ENCODE data around the gene PLA2G4E. TPM values are rescaled to one million over a fixed set of nuclear protein-coding genes. Genes with fewer than 3 reads are reported as not detected.

The PLA2G4E gene
- total and polyA plus RNA-seq, 2 experiments from 2014 or later = 0.06 TPM; not detected in 1

GRCh38 chr15:41990691-41991090 lies 30.2 kb downstream of the PLA2G4E start:
- Histone ChIP-seq H3K4me3 (no peak overlapping the region), H3K36me3 (no peaks in the 10 kb centered on the region), H3K27me3 (no peaks in the 10 kb centered on the region), H3K4me1 (ENCODE audit: low read depth) (no peaks in the 10 kb centered on the region), H3K9me3 (ENCODE audit: low read depth) (no peaks in the 10 kb centered on the region), H3K27ac (no peak overlapping the region)
- TF ChIP-seq CTCF (IDR thresholded peaks at IDR 0.05; ENCODE audit: low read depth, low read length) = no peak
- no peak for DNase-seq (ENCODE audit: low read depth in 1 of 2, low spot score in 1 of 2)

- DNase-seq (ENCODE audit: low read depth in 1 of 2, low spot score in 1 of 2) = no peak
- no peaks in the 10 kb centered on the region for H3K4me1 ChIP-seq (ENCODE audit: low read depth)
These were observed 30.6 kb downstream of the PLA2G4E start for GRCh38 chr15:41990243-41990605.

GRCh38 chr15:41989573-41990242 lies 31.1 kb downstream of the PLA2G4E start:
- H3K4me3 ChIP-seq = no peak overlapping the region
- H3K4me1 ChIP-seq (ENCODE audit: low read depth) = no peaks in the 10 kb centered on the region
- H3K27me3 ChIP-seq = no peaks in the 10 kb centered on the region
- H3K9me3 ChIP-seq (ENCODE audit: low read depth) = no peaks in the 10 kb centered on the region
- H3K27ac ChIP-seq = no peak overlapping the region
- H3K36me3 ChIP-seq = no peaks in the 10 kb centered on the region
- DNase-seq (ENCODE audit: low read depth in 1 of 2, low spot score in 1 of 2) = peak; percentile 83 to 85
- peak; percentile 97 for TF ChIP-seq CTCF (IDR thresholded peaks at IDR 0.05; ENCODE audit: low read depth, low read length)

More at GRCh38 chr15:41990243-41990605, 30.6 kb downstream of the PLA2G4E start:
- no peak for TF ChIP-seq CTCF (IDR thresholded peaks at IDR 0.05; ENCODE audit: low read depth, low read length)
- no peaks in the 10 kb centered on the region for H3K36me3 ChIP-seq
- no peaks in the 10 kb centered on the region for H3K27me3 ChIP-seq
- H3K27ac ChIP-seq = no peak overlapping the region
- no peaks in the 10 kb centered on the region for H3K9me3 ChIP-seq (ENCODE audit: low read depth)
- H3K4me3 ChIP-seq = no peak overlapping the region

- Histone ChIP-seq H3K36me3 (no peaks in the 10 kb centered on the region), H3K4me1 (ENCODE audit: low read depth) (no peaks in the 10 kb centered on the region), H3K9me3 (ENCODE audit: low read depth) (no peaks in the 10 kb centered on the region), H3K27me3 (no peaks in the 10 kb centered on the region), H3K4me3 (no peak overlapping the region), H3K27ac (no peak overlapping the region)
- no peak for TF ChIP-seq CTCF (IDR thresholded peaks at IDR 0.05; ENCODE audit: low read depth, low read length)
- no peak for DNase-seq (ENCODE audit: low read depth in 1 of 2, low spot score in 1 of 2)
These were observed 31.8 kb downstream of the PLA2G4E start for GRCh38 chr15:41988896-41989572.

- TF ChIP-seq CTCF (IDR thresholded peaks at IDR 0.05; ENCODE audit: low read depth, low read length) = no peak
- no peak overlapping the region for H3K4me3 ChIP-seq
- H3K27ac ChIP-seq = no peak overlapping the region
- no peaks in the 10 kb centered on the region for H3K27me3 ChIP-seq
- no peaks in the 10 kb centered on the region for H3K4me1 ChIP-seq (ENCODE audit: low read depth)
- no peaks in the 10 kb centered on the region for H3K9me3 ChIP-seq (ENCODE audit: low read depth)
- no peaks in the 10 kb centered on the region for H3K36me3 ChIP-seq
- no peak for DNase-seq (ENCODE audit: low read depth in 1 of 2, low spot score in 1 of 2)
These were observed 32.9 kb downstream of the PLA2G4E start for GRCh38 chr15:41987925-41988275.

Measured in cardiac muscle cell (in vitro differentiated cells and primary cell).